SJSA1 (cell line): ENCODE results near the gene ROBO4. TPM values are rescaled to one million over a fixed set of nuclear protein-coding genes. Genes with fewer than 3 reads are reported as not detected.

Source experiments
- DNase-seq, 2 experiments: peaks; one replicate each; pipeline ENCODE4 v3.0.0-alpha.2; 2015 to 2020; ENCODE audit warnings: low spot score in 2 of 2, low read depth in 1 of 2
- H3K27ac ChIP-seq: fragments of 250-450 bp; sonication (Bioruptor Pico); 2 replicates; pipeline ENCODE4 v1.5.1; 2020; ENCODE audit warnings: mild to moderate bottlenecking, moderate library complexity
- H3K27me3 ChIP-seq: fragments of 250-450 bp; sonication (Bioruptor Pico); replicated peaks from 2 replicates; pipeline ENCODE4 v1.5.1; 2020; ENCODE audit warnings: mild to moderate bottlenecking, moderate library complexity
- H3K36me3 ChIP-seq: fragments of 250-450 bp; sonication (Bioruptor Pico); 2 replicates; pipeline ENCODE4 v1.5.1; 2020; ENCODE audit warnings: mild to moderate bottlenecking
- H3K4me1 ChIP-seq: fragments of 250-450 bp; sonication (Bioruptor Pico); replicated peaks from 2 replicates; pipeline ENCODE4 v1.6.1; 2021; ENCODE audit warnings: mild to moderate bottlenecking
- H3K4me3 ChIP-seq: fragments of 250-450 bp; sonication (Bioruptor Pico); 2 replicates; pipeline ENCODE4 v1.5.1; 2020; ENCODE audit warnings: mild to moderate bottlenecking
- H3K9me3 ChIP-seq: fragments of 250-450 bp; sonication (Bioruptor Pico); replicated peaks from 2 replicates; pipeline ENCODE4 v1.5.1; 2020; ENCODE audit warnings: mild to moderate bottlenecking
- total RNA-seq: library from RNA; depleted of rRNA; stranded (reverse); fragments of >200 nt; shearing (Covaris generic); gene quantifications from 2 replicates; pipeline ENCODE4 v1.2.3, GENCODE V29; 2014

ROBO4 gene
- total RNA-seq, 1 experiment from 2014 or later = 0.97 TPM

GRCh38 chr11:124877910-124878758 is 19.5 kb downstream of the ROBO4 start:
- H3K9me3 ChIP-seq = no peaks in the 10 kb centered on the region
- H3K27me3 ChIP-seq = no peaks in the 10 kb centered on the region
- no peak for DNase-seq
- H3K4me1 ChIP-seq = peaks cover 18% of the 10 kb centered on the region; the same call in 1 of the 2 replicates
- no peak overlapping the region for H3K4me3 ChIP-seq
- H3K36me3 ChIP-seq = no peaks in the 10 kb centered on the region
- no peak overlapping the region for H3K27ac ChIP-seq

GRCh38 chr11:124877631-124877909 is 20.1 kb downstream of the ROBO4 start:
- no peak overlapping the region for H3K27ac ChIP-seq
- H3K27me3 ChIP-seq = no peaks in the 10 kb centered on the region
- H3K4me3 ChIP-seq = no peak overlapping the region

GRCh38 chr11:124876818-124877630 is 20.6 kb downstream of the ROBO4 start:
- Histone ChIP-seq H3K4me1 (peaks cover 11% of the 10 kb centered on the region; the same call in 1 of the 2 replicates), H3K9me3 (no peaks in the 10 kb centered on the region), H3K27me3 (no peaks in the 10 kb centered on the region), H3K4me3 (peak overlapping the region; percentile 47), H3K27ac (0 out of 2 replicates have a peak overlapping the region, but pooled peaks have one; percentile 91), H3K36me3 (no peaks in the 10 kb centered on the region)
- DNase-seq = no peak

More at GRCh38 chr11:124877631-124877909, 20.1 kb downstream of the ROBO4 start:
- no peaks in the 10 kb centered on the region for H3K9me3 ChIP-seq
- no peaks in the 10 kb centered on the region for H3K36me3 ChIP-seq
- DNase-seq = no peak
- H3K4me1 ChIP-seq = peaks cover 16% of the 10 kb centered on the region; the same call in 1 of the 2 replicates

DNA sequence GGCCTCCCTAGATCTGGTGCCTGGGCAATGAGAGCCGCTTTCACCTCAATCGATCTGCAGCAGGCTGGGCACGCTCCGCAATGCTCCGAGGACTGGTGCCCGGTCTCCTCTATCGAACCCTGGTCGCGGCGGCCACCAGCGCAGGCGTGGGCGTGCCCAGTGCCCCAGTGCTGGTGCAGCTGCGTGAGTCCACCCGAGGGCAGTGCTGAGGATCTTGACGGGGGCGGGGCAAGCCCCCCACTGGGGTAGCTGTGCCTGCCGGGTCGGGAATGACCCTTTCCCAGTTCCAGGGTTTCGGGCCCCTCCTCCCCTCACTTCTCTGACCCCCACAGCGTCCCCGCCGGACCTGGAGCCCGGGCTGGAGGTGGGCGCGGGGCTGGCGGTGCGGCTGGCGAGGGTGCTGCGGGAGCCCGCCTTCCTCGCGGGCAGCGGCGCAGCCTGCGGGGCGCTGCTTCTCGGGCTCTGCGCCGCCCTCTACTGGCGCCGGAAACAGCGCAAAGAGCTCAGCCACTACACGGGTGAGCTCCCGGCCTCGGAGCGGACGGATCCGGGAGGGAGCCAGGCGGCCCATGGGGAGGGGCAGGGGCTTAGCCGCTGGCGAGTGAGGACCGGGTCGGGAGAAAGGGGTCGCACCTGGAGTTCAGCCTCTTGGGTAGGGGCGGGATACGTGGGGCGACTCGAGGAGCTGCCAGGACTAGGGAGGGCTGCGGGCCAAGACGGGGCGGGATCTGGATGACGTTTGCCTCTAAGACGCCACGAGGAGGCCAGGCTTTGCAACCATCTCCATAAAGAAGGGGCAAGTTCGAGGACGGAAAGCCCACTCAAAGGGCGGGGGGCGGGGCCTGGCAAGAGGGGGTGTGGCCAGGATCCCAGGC is 21.5 kb downstream of the ROBO4 start:
- Histone ChIP-seq H3K9me3 (no peaks in the 10 kb centered on the region), H3K4me1 (peaks cover 11% of the 10 kb centered on the region; the same call in 1 of the 2 replicates), H3K27me3 (no peaks in the 10 kb centered on the region), H3K27ac (peak overlapping the region; percentile 91), H3K36me3 (no peaks in the 10 kb centered on the region), H3K4me3 (peak overlapping the region; percentile 47)
- DNase-seq = peak; percentile 79 to 91

GRCh38 chr11:124875401-124875800 is 22.3 kb downstream of the ROBO4 start:
- Histone ChIP-seq H3K27ac (no peak overlapping the region), H3K4me3 (peak overlapping the region; percentile 47), H3K36me3 (no peaks in the 10 kb centered on the region), H3K27me3 (no peaks in the 10 kb centered on the region), H3K9me3 (no peaks in the 10 kb centered on the region), H3K4me1 (peaks cover 11% of the 10 kb centered on the region; the same call in 1 of the 2 replicates)
- DNase-seq = no peak

GRCh38 chr11:124874571-124875255 is 23.0 kb downstream of the ROBO4 start:
- DNase-seq = no peak

GRCh38 chr11:124873951-124874350 is 23.7 kb downstream of the ROBO4 start:
- Histone ChIP-seq H3K9me3 (no peaks in the 10 kb centered on the region), H3K4me1 (peaks cover 12% of the 10 kb centered on the region), H3K27ac (no peak overlapping the region), H3K36me3 (no peaks in the 10 kb centered on the region), H3K4me3 (no peak overlapping the region), H3K27me3 (peaks cover 2% of the 10 kb centered on the region)
- no peak for DNase-seq

More at GRCh38 chr11:124874571-124875255, 23.0 kb downstream of the ROBO4 start:
- no peaks in the 10 kb centered on the region for H3K27me3 ChIP-seq
- no peaks in the 10 kb centered on the region for H3K9me3 ChIP-seq
- H3K4me3 ChIP-seq = no peak overlapping the region
- H3K36me3 ChIP-seq = no peaks in the 10 kb centered on the region
- peaks cover 11% of the 10 kb centered on the region; the same call in 1 of the 2 replicates for H3K4me1 ChIP-seq
- no peak overlapping the region for H3K27ac ChIP-seq

DNA sequence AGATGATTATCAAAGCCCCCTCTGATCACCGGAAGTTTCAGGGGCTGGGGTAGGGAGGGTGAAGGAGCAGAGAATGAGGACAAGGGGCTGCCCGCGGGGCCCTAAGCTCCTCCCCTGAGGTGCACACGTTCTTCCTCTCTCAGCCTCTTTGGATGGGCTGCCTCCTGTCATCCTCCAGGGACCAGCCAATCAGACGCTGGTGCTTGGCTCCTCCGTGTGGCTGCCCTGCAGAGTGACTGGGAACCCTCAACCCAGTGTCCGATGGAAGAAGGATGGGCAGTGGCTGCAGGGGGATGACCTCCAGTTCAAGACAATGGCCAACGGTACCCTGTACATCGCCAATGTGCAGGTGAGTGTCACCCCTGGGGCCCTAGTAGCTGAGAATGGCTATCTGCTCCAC is 24.9 kb downstream of the ROBO4 start:
- Histone ChIP-seq H3K27ac (no peak overlapping the region), H3K4me3 (no peak overlapping the region), H3K36me3 (no peaks in the 10 kb centered on the region), H3K9me3 (no peaks in the 10 kb centered on the region), H3K27me3 (peaks cover 9% of the 10 kb centered on the region), H3K4me1 (peaks cover 15% of the 10 kb centered on the region)
- no peak for DNase-seq

GRCh38 chr11:124872280-124872679 is 25.4 kb downstream of the ROBO4 start:
- Histone ChIP-seq H3K27me3 (peaks cover 9% of the 10 kb centered on the region), H3K27ac (no peak overlapping the region), H3K9me3 (no peaks in the 10 kb centered on the region), H3K4me1 (peaks cover 15% of the 10 kb centered on the region), H3K36me3 (no peaks in the 10 kb centered on the region), H3K4me3 (no peak overlapping the region)
- DNase-seq = no peak

DNA sequence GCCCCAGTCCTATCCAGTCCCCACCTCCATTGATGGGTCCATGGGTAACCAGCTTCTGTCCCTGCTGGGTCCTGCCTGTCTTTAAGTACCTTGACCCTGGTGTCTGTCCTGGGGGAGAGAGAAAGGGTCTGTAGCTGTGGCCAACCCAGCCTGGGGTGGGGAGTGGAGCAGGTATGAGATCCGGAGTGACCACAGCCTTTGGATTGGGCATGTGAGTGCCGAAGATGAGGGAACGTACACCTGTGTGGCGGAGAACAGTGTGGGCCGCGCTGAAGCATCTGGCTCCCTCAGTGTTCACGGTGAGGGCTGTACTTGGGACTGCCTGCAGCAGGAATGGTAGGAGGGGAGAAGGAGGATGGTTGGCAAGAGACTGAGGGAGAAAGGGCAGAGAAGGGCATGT is 27.2 kb downstream of the ROBO4 start:
- Histone ChIP-seq H3K4me3 (no peak overlapping the region), H3K4me1 (peaks cover 4% of the 10 kb centered on the region; the same call in 1 of the 2 replicates), H3K27me3 (peaks cover 28% of the 10 kb centered on the region), H3K9me3 (no peaks in the 10 kb centered on the region), H3K27ac (no peak overlapping the region), H3K36me3 (no peaks in the 10 kb centered on the region)
- no peak for DNase-seq

DNA sequence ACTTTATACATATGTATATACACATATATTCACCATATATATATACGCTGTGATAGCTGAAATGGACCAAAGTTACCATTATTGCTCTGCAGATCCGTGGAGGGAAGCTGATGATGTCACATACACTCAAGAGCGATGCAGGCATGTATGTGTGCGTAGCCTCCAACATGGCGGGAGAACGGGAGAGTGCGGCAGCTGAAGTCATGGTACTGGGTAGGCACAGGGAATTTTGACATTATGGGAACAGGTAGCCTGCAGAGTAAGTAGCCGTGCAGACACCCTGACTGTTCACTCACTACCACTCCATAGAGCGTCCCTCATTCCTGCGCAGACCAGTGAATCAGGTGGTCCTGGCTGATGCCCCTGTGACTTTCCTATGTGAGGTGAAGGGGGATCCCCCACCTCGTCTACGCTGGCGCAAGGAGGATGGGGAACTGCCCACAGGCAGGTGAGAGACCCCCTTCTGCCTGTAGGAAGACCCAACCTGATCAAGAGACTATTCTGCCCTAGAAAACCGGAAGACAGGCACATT is 27.7 kb downstream of the ROBO4 start:
- Histone ChIP-seq H3K9me3 (no peaks in the 10 kb centered on the region), H3K36me3 (no peaks in the 10 kb centered on the region), H3K4me3 (no peak overlapping the region), H3K4me1 (peaks cover 4% of the 10 kb centered on the region; the same call in 1 of the 2 replicates), H3K27ac (no peak overlapping the region), H3K27me3 (peaks cover 33% of the 10 kb centered on the region)
- DNase-seq = no peak

- Histone ChIP-seq H3K36me3 (no peaks in the 10 kb centered on the region), H3K4me1 (peaks cover 4% of the 10 kb centered on the region; the same call in 1 of the 2 replicates), H3K9me3 (no peaks in the 10 kb centered on the region), H3K27me3 (peaks cover 38% of the 10 kb centered on the region), H3K27ac (no peak overlapping the region), H3K4me3 (no peak overlapping the region)
- DNase-seq = no peak
Measured at GRCh38 chr11:124869331-124869730, 28.3 kb downstream of the ROBO4 start.
